HEK293 (cell line): ENCODE results near the gene RNF148.

Source experiments
- CTCF ChIA-PET: fragments of 350-600 bp; formaldehyde crosslinking; extraction: SDS; loops from one replicate; lab custom pipeline; 2021; ENCODE audit warnings: antibody characterized with exemption; lab: Yijun Ruan, JAX
- POLR2A ChIA-PET: fragments of 300-600 bp; formaldehyde crosslinking; extraction: SDS; loops from one replicate; lab custom pipeline; 2020; ENCODE audit warnings: antibody characterized with exemption, inconsistent platforms; lab: Yijun Ruan, JAX
- H3K27ac ChIP-seq: fragments of 200-500 bp; sonication (Bioruptor generic); 2 replicates; pipeline ENCODE4 v1.5.1; 2014; ENCODE audit warnings: low read depth, low read length, control low read depth, inconsistent platforms; ENCODE audit errors: extremely low read depth
- H3K36me3 ChIP-seq, 2 experiments: fragments of 200-500 bp in 1 of 2; sonication (Bioruptor generic) in 1 of 2; 1 replicate in 1 of 2; 2 replicates in 1 of 2; pipeline ENCODE4 v1.5.1; 2014 to 2017; ENCODE audit warnings: inconsistent platforms in 2 of 2, low read length in 2 of 2; ENCODE audit not compliant: control insufficient read depth in 2 of 2, insufficient read depth in 1 of 2
- H3K4me1 ChIP-seq: fragments of 200-500 bp; sonication (Bioruptor generic); 2 replicates; pipeline ENCODE4 v1.5.1; 2014; ENCODE audit warnings: mild to moderate bottlenecking, low read length, inconsistent platforms; ENCODE audit not compliant: control insufficient read depth, insufficient read depth
- H3K4me3 ChIP-seq: 2 replicates; pipeline ENCODE4 v1.5.1; 2011; ENCODE audit warnings: low read depth, mild to moderate bottlenecking, control low read depth, low read length, moderate library complexity
- H3K9me3 ChIP-seq: fragments of 200-500 bp; sonication (Bioruptor generic); 2 replicates; pipeline ENCODE4 v1.5.1; 2014; ENCODE audit warnings: low read depth, low read length, inconsistent platforms; ENCODE audit not compliant: control insufficient read depth, insufficient read depth
- CTCF ChIP-seq: fragments of 450-650 bp; formaldehyde crosslinking; IDR thresholded peaks from 2 replicates; pipeline ENCODE4 v1.5.1; 2016; ENCODE audit warnings: missing biosample characterization, missing genetic modification characterization
- GLIS2 ChIP-seq: fragments of 450-650 bp; formaldehyde crosslinking; IDR thresholded peaks from 2 replicates; pipeline ENCODE4 v1.5.1; 2016; ENCODE audit warnings: missing biosample characterization, missing genetic modification characterization
- HOXD13 ChIP-seq: sonication (generic); formaldehyde crosslinking; IDR thresholded peaks from 2 replicates; pipeline ENCODE4 v1.8.0; 2022; ENCODE audit warnings: missing genetic modification reagents, borderline replicate concordance
- IKZF3 ChIP-seq: fragments of 450-650 bp; IDR thresholded peaks from 2 replicates; pipeline ENCODE4 v1.5.0; 2018; ENCODE audit warnings: missing biosample characterization, mild to moderate bottlenecking, missing genetic modification characterization, moderate library complexity
- MEIS1 ChIP-seq: sonication (generic); formaldehyde crosslinking; IDR thresholded peaks from 2 replicates; pipeline ENCODE4 v1.8.1; 2022; ENCODE audit warnings: missing genetic modification reagents, mild to moderate bottlenecking, borderline replicate concordance
- OVOL3 ChIP-seq: fragments of 450-650 bp; formaldehyde crosslinking; IDR thresholded peaks from 2 replicates; pipeline ENCODE4 v1.5.1; 2016; ENCODE audit warnings: missing biosample characterization, missing genetic modification characterization
- SCRT2 ChIP-seq: fragments of 450-650 bp; formaldehyde crosslinking; IDR thresholded peaks from 2 replicates; pipeline ENCODE4 v1.5.1; 2016; ENCODE audit warnings: missing biosample characterization, missing genetic modification characterization
- SETDB1 ChIP-seq: IDR thresholded peaks from one replicate; pipeline ENCODE4 v1.6.1; 2017; ENCODE audit warnings: mild to moderate bottlenecking, low read length, moderate library complexity, mixed read lengths; ENCODE audit not compliant: insufficient read length
- TCF7L2 ChIP-seq: IDR thresholded peaks from 2 replicates; pipeline ENCODE4 v1.6.1; 2011; ENCODE audit warnings: low read depth, mild to moderate bottlenecking, inconsistent platforms, low read length, moderate library complexity, borderline replicate concordance
- ZBTB6 ChIP-seq: fragments of 450-650 bp; formaldehyde crosslinking; IDR thresholded peaks from 2 replicates; pipeline ENCODE4 v1.5.1; 2017; ENCODE audit warnings: missing biosample characterization, missing genetic modification characterization
- ZNF174 ChIP-seq: fragments of 450-650 bp; formaldehyde crosslinking; IDR thresholded peaks from 2 replicates; pipeline ENCODE4 v1.5.0; 2017; ENCODE audit warnings: missing biosample characterization, mild to moderate bottlenecking, missing genetic modification characterization
- ZNF221 ChIP-seq: fragments of 450-650 bp; formaldehyde crosslinking; IDR thresholded peaks from 2 replicates; pipeline ENCODE4 v1.5.1; 2017; ENCODE audit warnings: missing biosample characterization, missing genetic modification characterization, borderline replicate concordance
- ZNF280C ChIP-seq: fragments of 450-650 bp; formaldehyde crosslinking; IDR thresholded peaks from 2 replicates; pipeline ENCODE4 v1.5.1; 2016; ENCODE audit warnings: missing biosample characterization, missing genetic modification characterization
- ZNF280D ChIP-seq: fragments of 450-650 bp; formaldehyde crosslinking; IDR thresholded peaks from 2 replicates; pipeline ENCODE4 v1.5.1; 2016; ENCODE audit warnings: missing biosample characterization, missing genetic modification characterization
- ZNF426 ChIP-seq: fragments of 450-650 bp; formaldehyde crosslinking; IDR thresholded peaks from 2 replicates; pipeline ENCODE4 v1.5.1; 2017; ENCODE audit warnings: missing biosample characterization, missing genetic modification characterization, mild to moderate bottlenecking, inconsistent platforms, moderate library complexity
- ZNF529 ChIP-seq: fragments of 450-650 bp; formaldehyde crosslinking; IDR thresholded peaks from 2 replicates; pipeline ENCODE4 v1.5.1; 2017; ENCODE audit warnings: missing genetic modification characterization, missing biosample characterization; ENCODE audit not compliant: insufficient replicate concordance
- ZNF555 ChIP-seq: fragments of 450-650 bp; formaldehyde crosslinking; conservative IDR thresholded peaks from 2 replicates; pipeline ENCODE4 v1.5.1; 2017; ENCODE audit warnings: missing biosample characterization, mild to moderate bottlenecking, missing genetic modification characterization, inconsistent platforms
- ZNF571 ChIP-seq: fragments of 450-650 bp; formaldehyde crosslinking; IDR thresholded peaks from 2 replicates; pipeline ENCODE4 v1.5.0; 2017; ENCODE audit warnings: missing biosample characterization, missing genetic modification characterization
- ZNF776 ChIP-seq: fragments of 450-650 bp; formaldehyde crosslinking; IDR thresholded peaks from 2 replicates; pipeline ENCODE4 v1.5.0; 2017; ENCODE audit warnings: missing biosample characterization, missing genetic modification characterization, borderline replicate concordance
- ZNF837 ChIP-seq: fragments of 450-650 bp; formaldehyde crosslinking; IDR thresholded peaks from 2 replicates; pipeline ENCODE4 v1.5.1; 2016; ENCODE audit warnings: missing biosample characterization, missing genetic modification characterization

The RNF148 gene

GRCh38 chr7:122677149-122677548 is 25.6 kb downstream of the RNF148 start (continued):
- TF ChIP-seq IKZF3 (tag by site-specific recombination): no peak
- no peak for TF ChIP-seq SETDB1
- TF ChIP-seq ZNF837 (tag by site-specific recombination): no peak
- TF ChIP-seq MEIS1 (CRISPR knock-in tag): no peak
- no peak for TF ChIP-seq SCRT2 (tag by site-specific recombination)
- TF ChIP-seq ZNF555 (tag by site-specific recombination): no peak
- no peak for TF ChIP-seq ZNF776 (tag by site-specific recombination)
- TF ChIP-seq ZNF221 (tag by site-specific recombination): no peak

- CTCF ChIA-PET: no interaction called here
- POLR2A ChIA-PET: no interaction called here
Measured at GRCh38 chr7:122676466-122676865, 26.3 kb downstream of the RNF148 start.

GRCh38 chr7:122675621-122676020 is 27.1 kb downstream of the RNF148 start:
- no peak overlapping the region for H3K27ac ChIP-seq
- POLR2A ChIA-PET: no interaction called here
- TF ChIP-seq CTCF: no peak
- no peak for TF ChIP-seq ZNF529 (tag by site-specific recombination)
- no peak for TF ChIP-seq ZNF280C (tag by site-specific recombination)
- TF ChIP-seq TCF7L2: no peak
- TF ChIP-seq ZNF571: no peak
- no peak for TF ChIP-seq ZNF280D (tag by site-specific recombination)
- TF ChIP-seq GLIS2 (tag by site-specific recombination): no peak
- TF ChIP-seq OVOL3: no peak
- TF ChIP-seq ZNF426: no peak
- TF ChIP-seq ZBTB6: no peak
- TF ChIP-seq ZNF174: no peak
- TF ChIP-seq, all 188 proteins: peak for 0
- Histone ChIP-seq H3K36me3 (no peaks in the 10 kb centered on the region), H3K4me1 (no peaks in the 10 kb centered on the region), H3K9me3 (no peaks in the 10 kb centered on the region), H3K4me3 (no peak overlapping the region)
- CTCF ChIA-PET: interaction anchor here (0.7 kb wide), 1 partner anchor 165 kb away, joined by 3 read pairs; no protein-coding TSS in a partner anchor

More at GRCh38 chr7:122676466-122676865, 26.3 kb downstream of the RNF148 start:
- Histone ChIP-seq H3K4me1 (no peaks in the 10 kb centered on the region), H3K4me3 (no peak overlapping the region)
- no peak for TF ChIP-seq HOXD13 (CRISPR knock-in tag)
- TF ChIP-seq, all 188 proteins: peak for 0
- Histone ChIP-seq H3K9me3 (no peaks in the 10 kb centered on the region), H3K27ac (no peak overlapping the region), H3K36me3 (no peaks in the 10 kb centered on the region)
